Measurements from ENCODE around the gene ZBTB2. TPM values are rescaled to one million over a fixed set of nuclear protein-coding genes. Genes with fewer than 3 reads are reported as not detected.

ZBTB2 gene
- total RNA-seq, 1 donor from 2014 or later: 16.1 TPM

DNA sequence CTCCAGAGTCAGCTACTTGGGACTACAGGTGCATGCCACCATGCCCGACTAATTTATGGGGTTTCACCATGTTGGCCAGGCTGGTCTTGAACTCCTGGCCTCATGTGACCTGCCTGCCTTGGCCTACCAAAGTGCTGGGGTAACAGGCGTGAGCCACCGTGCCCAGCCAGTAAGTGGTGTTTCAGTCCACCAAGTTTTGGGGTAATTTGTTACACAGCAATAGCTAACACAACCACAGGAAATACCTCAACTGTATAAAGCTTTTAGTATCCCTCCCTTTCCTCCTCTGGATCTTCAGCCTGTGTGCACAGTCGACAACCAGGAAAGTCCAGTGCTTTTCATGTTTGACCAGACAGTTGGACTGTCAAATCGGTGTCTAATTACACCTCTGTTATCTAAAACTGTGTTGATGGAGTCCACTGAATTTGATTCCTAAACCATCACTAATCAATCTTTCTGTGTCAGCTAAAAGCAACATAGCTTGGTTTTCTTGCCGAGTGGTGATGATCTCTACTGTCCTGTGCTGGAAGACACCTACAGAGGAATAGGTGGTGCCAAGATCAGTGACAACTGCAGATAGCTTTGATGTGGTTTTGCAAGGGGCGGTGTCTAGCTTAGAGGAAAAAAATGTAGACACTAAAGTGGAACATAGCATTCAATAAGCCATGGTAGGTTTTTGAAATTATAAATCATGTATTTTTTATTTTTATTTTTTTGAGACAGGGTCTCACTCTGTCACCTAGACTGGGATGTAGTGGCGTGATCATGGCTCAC lies 22.2 kb upstream of the ZBTB2 start:
- no peaks in the 10 kb centered on the region for H3K27me3 Mint-ChIP-seq (ENCODE audit: low read depth)
- no peak for DNase-seq (ENCODE audit: low spot score in 2 of 2, unreplicated experiment in 2 of 2)
- H3K4me3 Mint-ChIP-seq: no peak overlapping the region
- peaks cover 62% of the 10 kb centered on the region for H3K36me3 Mint-ChIP-seq
- no peaks in the 10 kb centered on the region for H3K4me1 Mint-ChIP-seq
- H3K27ac Mint-ChIP-seq: no peak overlapping the region
- H3K9me3 Mint-ChIP-seq: peaks cover 30% of the 10 kb centered on the region
- no peak for TF ChIP-seq CTCF (IDR thresholded peaks at IDR 0.05; ENCODE audit: unreplicated experiment)

GRCh38 chr6:151412909-151413308 lies 21.6 kb upstream of the ZBTB2 start:
- TF ChIP-seq CTCF (IDR thresholded peaks at IDR 0.05; ENCODE audit: unreplicated experiment): no peak
- H3K4me3 Mint-ChIP-seq: no peak overlapping the region
- no peak overlapping the region for H3K27ac Mint-ChIP-seq
- no peaks in the 10 kb centered on the region for H3K4me1 Mint-ChIP-seq
- H3K9me3 Mint-ChIP-seq: peaks cover 30% of the 10 kb centered on the region
- H3K36me3 Mint-ChIP-seq: peaks cover 62% of the 10 kb centered on the region
- H3K27me3 Mint-ChIP-seq (ENCODE audit: low read depth): no peaks in the 10 kb centered on the region
- DNase-seq (ENCODE audit: low spot score in 2 of 2, unreplicated experiment in 2 of 2): no peak

DNA sequence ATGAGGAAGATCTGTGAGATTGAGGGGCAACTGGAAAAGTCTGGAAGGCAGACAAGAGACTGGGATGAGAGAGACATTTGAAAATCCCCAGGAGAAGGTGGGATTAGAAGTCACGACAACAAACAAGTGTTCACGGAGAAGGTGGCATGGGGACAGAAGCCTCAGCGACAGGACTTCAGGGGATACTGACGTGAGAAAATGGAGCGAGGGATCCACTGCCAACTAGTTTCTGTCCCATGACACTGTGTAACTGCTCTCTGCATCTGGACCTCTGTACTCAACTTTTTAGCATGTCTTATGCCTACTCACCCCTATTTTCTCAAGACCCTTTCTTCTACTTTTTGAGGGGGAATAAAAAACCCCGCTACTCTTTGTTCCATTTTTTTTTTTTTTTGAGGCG lies 18.3 kb upstream of the ZBTB2 start:
- no peak overlapping the region for H3K27ac Mint-ChIP-seq
- no peaks in the 10 kb centered on the region for H3K27me3 Mint-ChIP-seq (ENCODE audit: low read depth)
- H3K36me3 Mint-ChIP-seq: peaks cover 51% of the 10 kb centered on the region
- TF ChIP-seq CTCF (IDR thresholded peaks at IDR 0.05; ENCODE audit: unreplicated experiment): no peak
- DNase-seq (ENCODE audit: low spot score in 2 of 2, unreplicated experiment in 2 of 2): no peak
- no peak overlapping the region for H3K4me3 Mint-ChIP-seq
- H3K9me3 Mint-ChIP-seq: peaks cover 19% of the 10 kb centered on the region
- no peaks in the 10 kb centered on the region for H3K4me1 Mint-ChIP-seq

DNA sequence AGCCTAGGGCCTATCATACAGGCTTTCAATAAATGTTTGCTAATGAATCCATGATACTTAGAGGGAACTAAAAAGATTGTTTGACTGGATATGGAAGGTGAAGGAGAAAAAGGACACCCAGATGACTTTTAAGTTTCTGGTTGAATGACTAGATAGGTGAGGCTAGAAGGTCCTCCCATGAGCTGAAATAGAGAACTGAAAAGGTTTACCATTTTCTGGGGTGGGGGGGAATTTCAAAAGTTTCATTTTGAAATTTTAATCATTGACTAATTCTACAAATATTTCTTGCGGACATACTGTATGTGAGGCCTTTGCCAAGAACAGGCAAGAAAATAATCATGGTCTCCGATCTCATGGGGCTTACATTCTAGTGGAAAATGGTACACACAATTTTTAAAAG lies 17.9 kb upstream of the ZBTB2 start:
- no peaks in the 10 kb centered on the region for H3K4me1 Mint-ChIP-seq
- peaks cover 50% of the 10 kb centered on the region for H3K36me3 Mint-ChIP-seq
- peaks cover 15% of the 10 kb centered on the region for H3K9me3 Mint-ChIP-seq
- DNase-seq (ENCODE audit: low spot score in 2 of 2, unreplicated experiment in 2 of 2): no peak
- H3K27me3 Mint-ChIP-seq (ENCODE audit: low read depth): no peaks in the 10 kb centered on the region
- no peak overlapping the region for H3K27ac Mint-ChIP-seq
- no peak overlapping the region for H3K4me3 Mint-ChIP-seq
- no peak for TF ChIP-seq CTCF (IDR thresholded peaks at IDR 0.05; ENCODE audit: unreplicated experiment)

DNA sequence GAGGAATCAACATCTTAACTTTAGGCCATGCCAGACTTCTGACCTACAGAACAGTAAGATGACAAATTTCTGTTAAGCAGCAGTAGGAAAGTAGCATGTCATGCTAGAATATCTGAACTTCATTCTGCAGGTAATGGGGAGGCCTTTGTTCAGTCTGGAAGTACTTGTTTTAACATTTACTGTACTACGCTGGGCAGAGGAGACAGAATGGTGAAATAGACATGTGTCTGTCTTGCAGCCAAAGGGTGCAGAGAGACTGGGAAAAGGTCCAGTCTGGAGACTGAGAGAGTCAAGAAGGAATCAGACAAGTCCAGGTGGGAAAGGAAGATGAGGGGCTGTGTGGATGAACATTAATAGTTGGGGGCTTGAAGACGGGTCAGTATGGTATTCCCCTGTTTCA lies 17.5 kb upstream of the ZBTB2 start:
- Mint-ChIP-seq H3K27me3 (ENCODE audit: low read depth) (no peaks in the 10 kb centered on the region), H3K4me1 (no peaks in the 10 kb centered on the region), H3K4me3 (no peak overlapping the region), H3K36me3 (peaks cover 47% of the 10 kb centered on the region), H3K27ac (peak overlapping the region; percentile 40), H3K9me3 (peaks cover 11% of the 10 kb centered on the region)
- no peak for DNase-seq (ENCODE audit: low spot score in 2 of 2, unreplicated experiment in 2 of 2)
- no peak for TF ChIP-seq CTCF (IDR thresholded peaks at IDR 0.05; ENCODE audit: unreplicated experiment)
